ENCODE measurements around the gene TMIE. TPM values are rescaled to one million over a fixed set of nuclear protein-coding genes. Genes with fewer than 3 reads are reported as not detected.

The TMIE gene
- total RNA-seq, 1 experiment from 2014 or later, result 6.5 TPM

DNA sequence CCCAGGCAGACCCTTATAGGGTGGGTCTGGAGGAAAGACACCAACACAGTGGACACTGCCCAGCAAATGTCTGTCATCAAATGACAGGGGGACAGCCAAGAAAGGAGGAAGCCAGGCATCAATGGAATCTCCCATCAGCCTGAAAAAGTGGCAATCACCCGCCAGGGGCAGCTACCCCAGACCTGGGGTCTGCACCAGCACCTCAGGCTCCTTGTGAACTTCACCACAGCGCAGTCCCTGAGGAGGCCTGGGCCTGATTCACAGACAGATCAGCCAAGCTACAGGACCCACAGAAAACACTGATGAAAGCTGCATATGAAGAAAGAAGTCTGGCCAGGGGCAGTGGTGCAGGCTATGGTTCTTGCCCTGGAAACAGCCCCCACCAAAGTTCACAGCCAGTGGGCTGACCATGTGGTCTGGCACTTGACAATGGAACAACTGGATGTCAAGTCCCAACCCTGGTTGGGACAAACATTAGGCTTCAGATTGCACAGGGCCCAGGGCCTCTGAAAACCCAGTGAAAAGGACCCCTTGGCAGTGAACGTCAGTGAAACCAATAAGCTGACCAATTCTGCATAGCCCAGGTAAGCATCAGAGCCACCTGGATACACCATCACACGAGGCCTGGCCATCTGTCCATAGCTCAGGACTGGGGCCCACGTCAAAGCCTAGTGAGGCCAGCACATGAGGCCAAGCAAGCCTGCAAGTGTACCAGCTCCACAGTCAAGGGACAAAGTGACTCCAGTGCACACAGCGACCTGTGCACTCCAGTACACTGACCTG, 36.8 kb upstream of the TMIE start:
- Histone ChIP-seq H4K20me1 (ENCODE audit: insufficient read depth) (no peaks in the 10 kb centered on the region), H3K4me3 (no peak overlapping the region), H3K27me3 (ENCODE audit: insufficient read depth, low read depth) (no peaks in the 10 kb centered on the region), H3K9me2 (ENCODE audit: insufficient read depth) (no peaks in the 10 kb centered on the region), H2AFZ (no peak overlapping the region), H3K4me1 (replicated peaks; ENCODE audit: insufficient read depth) (peaks cover 23% of the 10 kb centered on the region), H3K4me2 (no peak overlapping the region), H3F3A (ENCODE audit: insufficient read depth, low read depth) (no peaks in the 10 kb centered on the region; the same call in 1 of the 2 replicates), H3K9me3 (ENCODE audit: insufficient read depth, low read depth) (no peaks in the 10 kb centered on the region), H3K27ac (no peak overlapping the region), H3K36me3 (ENCODE audit: low read depth) (no peaks in the 10 kb centered on the region), H3K79me2 (ENCODE audit: low read depth) (no peaks in the 10 kb centered on the region)
- DNase-seq, result no peak
- intact Hi-C loops (cut with micrococcal nuclease; ENCODE audit: unreplicated experiment), result no loop called here
- CTCF ChIA-PET, result interaction anchor here (0.5 to 0.8 kb wide), 2 partner anchors 34 to 176 kb away, joined by 4 read pairs; no protein-coding TSS in a partner anchor
- TF ChIP-seq EZH2 (IDR thresholded peaks at IDR 0.05; ENCODE audit: low read depth), result no peak
- TF ChIP-seq, protein P1, sequence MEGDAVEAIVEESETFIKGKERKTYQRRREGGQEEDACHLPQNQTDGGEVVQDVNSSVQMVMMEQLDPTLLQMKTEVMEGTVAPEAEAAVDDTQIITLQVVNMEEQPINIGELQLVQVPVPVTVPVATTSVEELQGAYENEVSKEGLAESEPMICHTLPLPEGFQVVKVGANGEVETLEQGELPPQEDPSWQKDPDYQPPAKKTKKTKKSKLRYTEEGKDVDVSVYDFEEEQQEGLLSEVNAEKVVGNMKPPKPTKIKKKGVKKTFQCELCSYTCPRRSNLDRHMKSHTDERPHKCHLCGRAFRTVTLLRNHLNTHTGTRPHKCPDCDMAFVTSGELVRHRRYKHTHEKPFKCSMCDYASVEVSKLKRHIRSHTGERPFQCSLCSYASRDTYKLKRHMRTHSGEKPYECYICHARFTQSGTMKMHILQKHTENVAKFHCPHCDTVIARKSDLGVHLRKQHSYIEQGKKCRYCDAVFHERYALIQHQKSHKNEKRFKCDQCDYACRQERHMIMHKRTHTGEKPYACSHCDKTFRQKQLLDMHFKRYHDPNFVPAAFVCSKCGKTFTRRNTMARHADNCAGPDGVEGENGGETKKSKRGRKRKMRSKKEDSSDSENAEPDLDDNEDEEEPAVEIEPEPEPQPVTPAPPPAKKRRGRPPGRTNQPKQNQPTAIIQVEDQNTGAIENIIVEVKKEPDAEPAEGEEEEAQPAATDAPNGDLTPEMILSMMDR (conservative IDR thresholded peaks at IDR 0.05), result no peak
- BruUV-seq (replicated peaks), result no TSS peak
- POLR2A ChIA-PET (ENCODE audit: unreplicated experiment), result interaction anchor here (0.6 to 1.0 kb wide), 4 partner anchors 12 to 716 kb away, joined by 3 to 5 read pairs (median 3); partner anchors contain the start of gene NBEAL2

DNA sequence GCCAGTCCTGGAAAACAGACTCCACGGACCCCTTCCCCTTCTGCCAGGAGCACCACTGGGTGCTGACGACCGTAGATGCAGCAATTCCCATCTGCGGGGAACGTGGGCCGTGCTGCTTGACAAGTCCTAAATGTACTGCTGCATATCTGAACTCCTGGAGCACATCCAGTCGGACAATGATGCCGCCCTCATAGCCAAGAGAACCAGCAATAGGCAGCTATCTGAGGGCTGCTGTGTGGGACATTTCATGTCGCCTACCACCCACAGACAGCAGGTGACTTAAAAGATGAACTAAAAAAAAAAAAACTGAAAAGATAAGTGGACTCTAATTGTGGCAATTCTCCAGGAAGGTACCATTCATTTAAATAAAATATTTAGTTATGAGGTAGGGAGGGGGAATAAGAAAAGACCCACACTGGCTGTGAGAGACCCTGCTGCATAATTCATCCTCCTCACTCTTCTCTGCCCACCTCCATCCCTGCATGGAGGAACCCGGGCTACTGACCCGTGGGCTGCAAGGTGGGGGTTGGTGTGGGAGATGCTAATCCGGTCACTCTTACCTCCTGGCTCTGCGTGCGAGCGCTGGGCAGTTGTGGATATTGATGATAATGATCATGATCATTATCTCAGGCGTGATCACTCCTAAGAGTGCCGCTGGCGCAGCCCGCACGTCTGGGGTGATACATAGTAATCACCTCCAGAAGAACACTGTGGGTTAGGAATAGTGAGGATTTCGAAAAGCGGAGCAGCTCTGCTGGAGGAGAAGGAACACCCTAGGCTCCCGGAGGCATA, 36.0 kb upstream of the TMIE start:
- Histone ChIP-seq H3F3A (ENCODE audit: insufficient read depth, low read depth) (no peaks in the 10 kb centered on the region), H3K9me2 (ENCODE audit: insufficient read depth) (no peaks in the 10 kb centered on the region), H3K4me2 (no peak overlapping the region), H3K36me3 (ENCODE audit: low read depth) (no peaks in the 10 kb centered on the region), H3K79me2 (ENCODE audit: low read depth) (no peaks in the 10 kb centered on the region), H3K27ac (no peak overlapping the region), H3K9me3 (ENCODE audit: insufficient read depth, low read depth) (no peaks in the 10 kb centered on the region), H2AFZ (no peak overlapping the region), H4K20me1 (ENCODE audit: insufficient read depth) (no peaks in the 10 kb centered on the region), H3K4me1 (replicated peaks; ENCODE audit: insufficient read depth) (peaks cover 16% of the 10 kb centered on the region), H3K4me3 (no peak overlapping the region), H3K27me3 (ENCODE audit: insufficient read depth, low read depth) (no peaks in the 10 kb centered on the region)
- BruUV-seq (replicated peaks), result no TSS peak
- CTCF ChIA-PET, result no interaction called here
- POLR2A ChIA-PET (ENCODE audit: unreplicated experiment), result interaction anchor here (0.6 kb wide), 1 partner anchor 715 kb away, joined by 5 read pairs; no protein-coding TSS in a partner anchor
- intact Hi-C loops (cut with micrococcal nuclease; ENCODE audit: unreplicated experiment), result no loop called here
- DNase-seq, result no peak
- TF ChIP-seq, protein P1 (conservative IDR thresholded peaks at IDR 0.05), result no peak
- TF ChIP-seq EZH2 (IDR thresholded peaks at IDR 0.05; ENCODE audit: low read depth), result no peak

DNA sequence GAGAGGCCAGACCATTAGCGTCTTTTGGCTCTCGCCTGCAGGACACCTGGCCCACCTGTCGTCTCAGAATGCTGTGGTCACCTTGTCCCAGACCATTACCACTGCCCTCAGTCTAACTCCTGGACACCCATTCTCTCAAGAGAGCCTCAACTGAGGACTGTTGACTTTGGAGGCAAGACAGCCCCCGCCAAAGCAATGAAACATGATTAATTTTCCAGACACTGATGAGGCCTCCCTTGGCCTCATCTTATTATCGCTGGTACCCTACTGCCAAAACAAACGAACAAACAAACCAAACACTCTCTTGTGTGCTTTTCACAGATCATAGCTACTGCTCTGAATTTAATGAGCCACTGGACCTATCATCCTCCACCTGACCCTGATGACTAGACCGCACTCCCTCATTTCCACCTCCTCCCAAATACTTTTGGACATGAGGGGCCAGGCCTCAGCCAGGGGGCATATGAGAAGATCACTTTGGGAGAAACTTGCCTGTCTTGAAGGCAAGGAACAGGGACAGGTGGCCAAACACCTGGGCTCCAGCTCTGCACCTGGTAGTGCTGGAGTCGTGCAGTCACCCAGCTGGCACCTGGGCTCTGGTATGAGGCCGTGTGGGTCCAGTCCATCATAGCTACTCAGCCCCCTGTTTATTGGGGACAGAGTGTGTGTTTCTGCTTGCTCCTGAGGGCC, 35.3 kb upstream of the TMIE start:
- Histone ChIP-seq H3K79me2 (ENCODE audit: low read depth) (no peaks in the 10 kb centered on the region), H3K4me1 (replicated peaks; ENCODE audit: insufficient read depth) (peaks cover 8% of the 10 kb centered on the region), H3F3A (ENCODE audit: insufficient read depth, low read depth) (no peaks in the 10 kb centered on the region), H3K4me3 (no peak overlapping the region), H3K27ac (no peak overlapping the region), H3K9me3 (ENCODE audit: insufficient read depth, low read depth) (no peaks in the 10 kb centered on the region), H4K20me1 (ENCODE audit: insufficient read depth) (no peaks in the 10 kb centered on the region), H3K9me2 (ENCODE audit: insufficient read depth) (no peaks in the 10 kb centered on the region), H3K27me3 (ENCODE audit: insufficient read depth, low read depth) (no peaks in the 10 kb centered on the region), H3K4me2 (no peak overlapping the region), H2AFZ (no peak overlapping the region), H3K36me3 (ENCODE audit: low read depth) (no peaks in the 10 kb centered on the region)
- POLR2A ChIA-PET (ENCODE audit: unreplicated experiment), result interaction anchor here (0.8 kb wide), 1 partner anchor 1303 kb away, joined by 3 read pairs; no protein-coding TSS in a partner anchor
- intact Hi-C loops (cut with micrococcal nuclease; ENCODE audit: unreplicated experiment), result no loop called here
- DNase-seq, result no peak
- CTCF ChIA-PET, result no interaction called here
- BruUV-seq (replicated peaks), result no TSS peak
- no peak for TF ChIP-seq EZH2 (IDR thresholded peaks at IDR 0.05; ENCODE audit: low read depth)
- TF ChIP-seq, protein P1 (conservative IDR thresholded peaks at IDR 0.05), result no peak

Data from PC-9 (cell line).